ENCODE results near the gene TEX44. TPM values are rescaled to one million over a fixed set of nuclear protein-coding genes. Genes with fewer than 3 reads are reported as not detected.
A peak's percentile ranks its signal among the peaks of the same experiment; 100 is the strongest.

Gene TEX44
- total and polyA plus RNA-seq, 9 of the 15 experiments (the other 6 are each of a cell fraction or from before 2014, with no cell fraction given) = not detected

DNA sequence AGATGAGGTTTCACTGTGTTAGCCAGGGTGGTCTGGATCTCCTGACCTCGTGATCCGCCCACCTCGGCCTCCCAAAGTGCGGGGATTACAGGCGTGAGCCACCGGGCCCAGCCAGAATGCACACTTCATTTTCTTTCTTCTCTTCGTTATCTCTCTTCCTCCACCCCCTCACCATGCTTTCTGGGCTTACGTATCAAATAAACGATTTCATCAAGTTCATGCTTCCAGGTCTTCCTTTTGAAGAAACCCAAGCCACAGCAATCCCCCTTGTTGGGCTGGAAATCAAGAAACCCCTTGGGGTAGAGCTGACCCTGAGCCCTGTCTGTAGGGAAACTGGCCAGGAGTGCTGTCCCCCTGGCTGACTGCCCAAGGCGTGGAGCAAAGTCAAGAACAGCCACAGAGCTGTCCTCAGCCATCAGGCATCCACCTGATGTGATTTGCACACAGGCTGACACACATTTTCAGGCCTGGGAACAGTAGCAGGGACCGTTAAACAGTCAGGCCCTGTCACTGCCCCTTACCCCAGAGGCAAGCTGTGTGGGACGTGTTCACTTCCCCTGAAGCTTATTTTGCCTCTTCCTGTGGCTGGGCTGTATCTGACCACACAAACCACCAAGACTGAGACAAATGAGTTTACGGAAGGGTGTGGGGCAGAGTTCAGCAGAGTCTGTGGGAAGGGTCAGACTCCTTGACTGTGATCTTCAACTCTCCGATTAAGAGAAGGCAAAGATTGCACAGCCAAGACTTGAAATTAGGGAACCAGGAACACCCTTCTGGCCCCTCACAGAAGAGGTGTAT lies 47.4 kb upstream of the TEX44 start (continued):
- 0 out of 2 replicates have a peak, but pooled peaks have one; percentile 25 for TF ChIP-seq ELF1 (tag; IDR thresholded peaks at IDR 0.05)
- peak; percentile 44 for TF ChIP-seq FOSL1 (tag; conservative IDR thresholded peaks at IDR 0.05)
- 0 out of 4 replicates have a peak, but pooled peaks of 1 of the 2 experiments have one; percentile 33 for TF ChIP-seq MAZ (CRISPR knock-in tag; conservative IDR thresholded peaks at IDR 0.05 in 1 of 2, IDR thresholded peaks at IDR 0.05 in 1 of 2)
- TF ChIP-seq ZNF583 (CRISPR knock-in tag; IDR thresholded peaks at IDR 0.05) = no peak
- peak; percentile 64 for TF ChIP-seq GABPA (tag; conservative IDR thresholded peaks at IDR 0.05; ENCODE audit: low read depth)
- TF ChIP-seq SMARCE1 (IDR thresholded peaks at IDR 0.05) = peak; percentile 44; the same call in 1 of the 2 replicates
- TF ChIP-seq DPF2 (IDR thresholded peaks at IDR 0.05) = peak; percentile 41; the same call in 1 of the 2 replicates
- peak in 1 of 2 experiments; percentile 54; a peak in 1 of 4 replicates for TF ChIP-seq ETV6 (IDR thresholded peaks at IDR 0.05; ENCODE audit: borderline replicate concordance in 1 of 2, low read depth in 2 of 2, low read length in 1 of 2)
- no peak for TF ChIP-seq ETV6 (CRISPR knock-in tag; IDR thresholded peaks at IDR 0.05; ENCODE audit: borderline replicate concordance)
- peak in 1 of 2 experiments; percentile 85; a peak in 2 of 4 replicates for TF ChIP-seq HDAC1 (IDR thresholded peaks at IDR 0.05)
- TF ChIP-seq RUNX1 (IDR thresholded peaks at IDR 0.05; ENCODE audit: low read depth) = peak; percentile 90; the same call in 1 of the 2 replicates
- peak; percentile 49 for TF ChIP-seq TCF3 (CRISPR knock-in tag; IDR thresholded peaks at IDR 0.05)
- TF ChIP-seq, protein P1, sequence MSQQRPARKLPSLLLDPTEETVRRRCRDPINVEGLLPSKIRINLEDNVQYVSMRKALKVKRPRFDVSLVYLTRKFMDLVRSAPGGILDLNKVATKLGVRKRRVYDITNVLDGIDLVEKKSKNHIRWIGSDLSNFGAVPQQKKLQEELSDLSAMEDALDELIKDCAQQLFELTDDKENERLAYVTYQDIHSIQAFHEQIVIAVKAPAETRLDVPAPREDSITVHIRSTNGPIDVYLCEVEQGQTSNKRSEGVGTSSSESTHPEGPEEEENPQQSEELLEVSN (IDR thresholded peaks at IDR 0.05; ENCODE audit: borderline replicate concordance in 1 of 2, extremely low read depth in 1 of 2, insufficient read depth in 1 of 2, insufficient read length in 1 of 2, low read depth in 1 of 2, low read length in 1 of 2, poor library complexity in 1 of 2, severe bottlenecking in 1 of 2) = no peak
- TF ChIP-seq CBFA2T2 (conservative IDR thresholded peaks at IDR 0.05) = peak; percentile 34
- TF ChIP-seq, protein P2, sequence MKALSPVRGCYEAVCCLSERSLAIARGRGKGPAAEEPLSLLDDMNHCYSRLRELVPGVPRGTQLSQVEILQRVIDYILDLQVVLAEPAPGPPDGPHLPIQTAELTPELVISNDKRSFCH (CRISPR knock-in tag; IDR thresholded peaks at IDR 0.05) = no peak
- TF ChIP-seq, protein P2 (tag; IDR thresholded peaks at IDR 0.05) = 0 out of 2 replicates have a peak, but pooled peaks have one; percentile 64
- TF ChIP-seq SRSF3 (IDR thresholded peaks at IDR 0.05; ENCODE audit: insufficient read depth, low read length) = no peak
- TF ChIP-seq ZBTB1 (CRISPR knock-in tag; IDR thresholded peaks at IDR 0.05; ENCODE audit: borderline replicate concordance, low read depth) = peak; percentile 80; the same call in 1 of the 2 replicates
- TF ChIP-seq, protein P3, sequence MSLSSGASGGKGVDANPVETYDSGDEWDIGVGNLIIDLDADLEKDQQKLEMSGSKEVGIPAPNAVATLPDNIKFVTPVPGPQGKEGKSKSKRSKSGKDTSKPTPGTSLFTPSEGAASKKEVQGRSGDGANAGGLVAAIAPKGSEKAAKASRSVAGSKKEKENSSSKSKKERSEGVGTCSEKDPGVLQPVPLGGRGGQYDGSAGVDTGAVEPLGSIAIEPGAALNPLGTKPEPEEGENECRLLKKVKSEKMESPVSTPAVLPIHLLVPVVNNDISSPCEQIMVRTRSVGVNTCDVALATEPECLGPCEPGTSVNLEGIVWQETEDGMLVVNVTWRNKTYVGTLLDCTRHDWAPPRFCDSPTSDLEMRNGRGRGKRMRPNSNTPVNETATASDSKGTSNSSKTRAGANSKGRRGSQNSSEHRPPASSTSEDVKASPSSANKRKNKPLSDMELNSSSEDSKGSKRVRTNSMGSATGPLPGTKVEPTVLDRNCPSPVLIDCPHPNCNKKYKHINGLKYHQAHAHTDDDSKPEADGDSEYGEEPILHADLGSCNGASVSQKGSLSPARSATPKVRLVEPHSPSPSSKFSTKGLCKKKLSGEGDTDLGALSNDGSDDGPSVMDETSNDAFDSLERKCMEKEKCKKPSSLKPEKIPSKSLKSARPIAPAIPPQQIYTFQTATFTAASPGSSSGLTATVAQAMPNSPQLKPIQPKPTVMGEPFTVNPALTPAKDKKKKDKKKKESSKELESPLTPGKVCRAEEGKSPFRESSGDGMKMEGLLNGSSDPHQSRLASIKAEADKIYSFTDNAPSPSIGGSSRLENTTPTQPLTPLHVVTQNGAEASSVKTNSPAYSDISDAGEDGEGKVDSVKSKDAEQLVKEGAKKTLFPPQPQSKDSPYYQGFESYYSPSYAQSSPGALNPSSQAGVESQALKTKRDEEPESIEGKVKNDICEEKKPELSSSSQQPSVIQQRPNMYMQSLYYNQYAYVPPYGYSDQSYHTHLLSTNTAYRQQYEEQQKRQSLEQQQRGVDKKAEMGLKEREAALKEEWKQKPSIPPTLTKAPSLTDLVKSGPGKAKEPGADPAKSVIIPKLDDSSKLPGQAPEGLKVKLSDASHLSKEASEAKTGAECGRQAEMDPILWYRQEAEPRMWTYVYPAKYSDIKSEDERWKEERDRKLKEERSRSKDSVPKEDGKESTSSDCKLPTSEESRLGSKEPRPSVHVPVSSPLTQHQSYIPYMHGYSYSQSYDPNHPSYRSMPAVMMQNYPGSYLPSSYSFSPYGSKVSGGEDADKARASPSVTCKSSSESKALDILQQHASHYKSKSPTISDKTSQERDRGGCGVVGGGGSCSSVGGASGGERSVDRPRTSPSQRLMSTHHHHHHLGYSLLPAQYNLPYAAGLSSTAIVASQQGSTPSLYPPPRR (CRISPR knock-in tag; IDR thresholded peaks at IDR 0.05; ENCODE audit: borderline replicate concordance) = peak; percentile 98
- TF ChIP-seq EP300 (IDR thresholded peaks at IDR 0.05; ENCODE audit: low read length) = peak; percentile 48; the same call in 1 of the 2 replicates
- TF ChIP-seq ATF7 (IDR thresholded peaks at IDR 0.05) = 0 out of 2 replicates have a peak, but pooled peaks have one; percentile 36
